Central memory CD8-positive, alpha-beta T cell (primary cell): ENCODE results near the gene SRXN1.

Source experiments
- ATAC-seq: fragments of 150-1000 bp; cut with Tn5 transposase; replicated peaks from 2 replicates; pipeline ENCODE4 v1.10.0; 2022; ENCODE audit warnings: mild to moderate bottlenecking, moderate FRiP score, moderate number of reproducible peaks; ENCODE audit not compliant: poor library complexity, severe bottlenecking; ENCODE audit errors: extremely low read depth
- DNase-seq, 2 donors: peaks; one replicate each; pipeline ENCODE4 v3.0.0; 2021; ENCODE audit warnings: low spot score in 2 of 2
- H3K27ac Mint-ChIP-seq: one replicate; pipeline ENCODE4 v1.8.0; 2022; ENCODE audit warnings: low read depth, mild to moderate bottlenecking, moderate library complexity, mixed read lengths
- H3K27me3 Mint-ChIP-seq: one replicate; pipeline ENCODE4 v1.8.0; 2022; ENCODE audit warnings: mixed read lengths
- H3K36me3 Mint-ChIP-seq: one replicate; pipeline ENCODE4 v1.8.0; 2022; ENCODE audit warnings: mild to moderate bottlenecking, moderate library complexity, mixed read lengths; ENCODE audit not compliant: insufficient read depth
- H3K4me1 Mint-ChIP-seq: one replicate; pipeline ENCODE4 v1.8.0; 2022; ENCODE audit warnings: mixed read lengths
- H3K4me3 Mint-ChIP-seq: one replicate; pipeline ENCODE4 v1.8.0; 2022; ENCODE audit warnings: mild to moderate bottlenecking, moderate library complexity, mixed read lengths
- H3K9me3 Mint-ChIP-seq: one replicate; pipeline ENCODE4 v1.8.0; 2022; ENCODE audit warnings: mixed read lengths

SRXN1 gene

DNA sequence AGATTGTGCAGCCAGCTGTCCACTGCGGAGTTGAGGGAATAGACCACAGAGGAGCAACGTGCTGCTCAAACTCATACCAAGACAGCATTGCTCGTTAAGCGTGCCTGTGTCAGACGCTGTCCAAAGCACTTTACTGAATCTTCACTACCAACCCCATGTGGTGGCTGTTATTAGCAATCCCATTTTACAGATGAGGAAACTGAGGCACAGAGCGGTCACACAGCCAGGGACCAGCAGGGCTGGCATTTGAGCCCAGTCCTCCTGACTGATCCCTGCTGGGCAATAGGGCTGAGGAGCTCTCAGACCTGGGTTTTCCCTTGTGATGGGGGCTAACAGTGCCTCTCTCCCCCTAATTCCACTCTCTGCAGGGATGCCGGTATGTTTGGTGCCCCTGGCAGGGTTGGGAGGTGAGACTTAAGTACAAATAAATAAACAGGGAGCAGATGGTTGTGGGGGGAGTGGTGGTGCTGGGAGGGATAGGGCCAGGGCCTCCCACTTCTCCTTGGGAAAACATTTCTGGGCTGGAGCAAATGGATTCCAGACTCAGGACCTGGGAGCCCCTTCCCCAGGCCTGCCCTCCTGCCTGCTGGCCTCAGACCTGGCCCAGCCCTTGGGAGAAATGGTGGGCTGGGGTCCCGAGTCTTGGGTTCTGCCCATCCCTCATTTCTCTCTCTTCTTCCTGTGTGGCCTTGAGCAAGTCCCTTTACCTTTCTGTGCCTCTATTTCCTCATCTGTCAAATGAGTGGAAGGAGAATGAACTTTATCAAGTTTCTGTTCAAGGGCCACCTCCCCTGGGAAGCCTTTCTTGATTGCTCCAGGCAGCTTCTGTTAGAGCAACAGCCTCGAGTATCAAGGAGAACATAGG lies 17.7 kb downstream of the SRXN1 start:
- no peak for ATAC-seq
- Mint-ChIP-seq H3K9me3 (no peaks in the 10 kb centered on the region), H3K27me3 (peaks cover 31% of the 10 kb centered on the region), H3K36me3 (no peaks in the 10 kb centered on the region), H3K4me3 (no peak overlapping the region), H3K27ac (no peak overlapping the region), H3K4me1 (no peaks in the 10 kb centered on the region)
- no peak for DNase-seq

DNA sequence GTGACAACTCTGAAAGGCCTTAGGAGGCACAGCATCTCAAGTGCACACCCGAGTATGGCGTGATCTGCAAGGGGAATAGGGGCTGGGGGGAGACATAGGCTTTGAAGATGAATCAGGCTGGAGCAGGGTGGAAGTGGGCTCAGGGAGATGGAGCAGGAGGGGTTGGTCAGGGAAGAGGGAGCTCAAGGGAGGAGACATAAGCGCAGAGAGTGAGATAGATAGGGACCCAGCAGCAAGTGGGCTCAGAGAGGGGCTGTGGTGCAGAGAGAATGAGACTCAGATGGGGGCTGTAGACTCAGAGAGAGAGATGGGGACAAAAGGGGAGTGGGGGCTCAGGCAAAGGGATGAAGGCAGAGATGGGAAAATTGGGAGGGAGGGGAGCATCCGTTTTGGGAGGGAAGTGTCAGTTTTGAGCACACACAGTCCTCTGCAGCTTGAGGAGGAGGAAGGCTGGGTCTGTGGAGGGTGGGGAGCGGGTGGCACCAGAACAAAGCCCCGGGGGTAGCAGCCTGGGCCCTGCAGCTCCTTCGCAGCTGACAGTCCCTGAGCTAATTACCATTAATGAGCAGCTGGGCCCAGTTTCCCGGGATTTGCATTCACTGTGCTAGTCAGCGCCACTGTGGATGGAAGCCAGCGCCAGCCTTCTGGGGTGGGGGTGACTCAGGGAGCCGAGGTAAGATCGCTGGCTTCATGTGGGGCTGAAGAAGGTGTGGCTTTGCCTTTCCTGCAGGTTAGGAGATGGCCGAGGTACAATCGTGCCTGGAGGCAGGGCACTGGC lies 18.7 kb downstream of the SRXN1 start:
- Mint-ChIP-seq H3K4me3 (no peak overlapping the region), H3K36me3 (no peaks in the 10 kb centered on the region), H3K4me1 (no peaks in the 10 kb centered on the region), H3K9me3 (no peaks in the 10 kb centered on the region), H3K27ac (no peak overlapping the region), H3K27me3 (peaks cover 40% of the 10 kb centered on the region)
- DNase-seq: no peak
- no peak for ATAC-seq

DNA sequence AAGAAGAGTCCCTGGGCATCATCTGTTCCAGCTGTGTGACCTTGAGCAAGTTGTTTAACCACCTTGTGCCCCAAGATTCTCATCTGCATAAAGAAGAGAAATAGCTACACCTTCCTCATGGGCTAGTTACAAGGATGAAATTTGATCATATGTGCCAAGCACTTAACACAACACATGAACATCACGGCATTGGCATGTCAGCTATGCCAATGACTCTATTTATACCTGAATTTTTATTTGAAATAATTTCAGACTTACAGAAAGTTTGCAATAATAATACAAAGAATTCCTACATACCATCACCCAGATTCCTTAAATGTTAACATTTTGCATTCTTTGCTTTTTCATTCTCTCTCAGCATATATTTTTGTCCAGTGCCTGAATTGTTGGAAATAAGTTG lies 21.9 kb downstream of the SRXN1 start:
- no peak overlapping the region for H3K4me3 Mint-ChIP-seq
- no peaks in the 10 kb centered on the region for H3K9me3 Mint-ChIP-seq
- no peaks in the 10 kb centered on the region for H3K36me3 Mint-ChIP-seq
- H3K27me3 Mint-ChIP-seq: peaks cover 41% of the 10 kb centered on the region
- H3K27ac Mint-ChIP-seq: no peak overlapping the region
- ATAC-seq (no peak), DNase-seq (no peak)
- no peaks in the 10 kb centered on the region for H3K4me1 Mint-ChIP-seq

DNA sequence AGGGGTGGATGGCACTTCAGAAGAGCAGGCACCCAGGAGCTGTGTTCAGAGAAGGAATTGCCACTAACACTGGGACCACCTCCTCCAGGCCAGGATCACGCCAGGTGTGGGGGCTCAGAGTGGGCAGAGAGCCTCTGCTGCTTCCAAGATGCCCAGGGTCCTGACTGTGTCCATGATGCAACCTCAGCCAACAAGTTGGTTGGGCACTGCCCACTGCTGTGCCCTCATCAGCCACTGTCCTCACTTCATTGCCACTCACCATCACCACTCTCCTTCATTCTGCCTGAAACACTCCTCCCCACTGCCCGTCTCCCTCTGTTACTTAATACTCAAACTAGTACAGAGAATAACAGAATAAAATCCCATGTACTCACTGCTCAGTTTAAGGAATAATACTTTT lies 26.4 kb downstream of the SRXN1 start:
- Mint-ChIP-seq H3K36me3 (no peaks in the 10 kb centered on the region), H3K9me3 (no peaks in the 10 kb centered on the region), H3K27me3 (peaks cover 35% of the 10 kb centered on the region), H3K27ac (no peak overlapping the region), H3K4me3 (no peak overlapping the region), H3K4me1 (no peaks in the 10 kb centered on the region)
- ATAC-seq (no peak), DNase-seq (no peak)

DNA sequence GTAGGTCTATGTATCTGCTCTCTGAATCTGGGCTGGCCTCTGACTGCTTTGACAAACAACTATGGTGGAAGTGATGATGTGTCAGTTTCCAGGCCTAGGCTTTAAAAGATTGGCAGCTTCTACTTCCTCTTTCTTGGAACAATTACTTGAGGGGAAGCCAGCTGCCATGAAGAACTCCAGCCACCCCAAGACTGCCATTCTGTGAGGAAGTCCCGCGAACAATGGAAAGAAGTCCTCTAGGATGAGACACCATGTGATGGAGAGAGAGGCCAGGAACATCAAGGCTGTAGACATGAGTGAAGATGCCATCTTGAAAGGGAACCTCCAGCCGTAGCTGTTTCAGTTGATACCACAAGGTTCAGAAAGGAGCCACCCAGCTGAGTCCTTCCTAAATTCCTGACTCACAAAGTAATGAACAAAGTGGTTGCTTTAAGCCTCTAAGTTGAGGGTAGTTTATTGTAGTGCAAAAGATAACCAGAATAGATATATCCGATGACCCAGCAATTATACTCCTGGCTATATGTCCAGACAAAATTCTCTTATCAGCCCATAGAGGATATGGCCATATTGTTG lies 27.6 kb downstream of the SRXN1 start:
- DNase-seq (no peak), ATAC-seq (no peak)
- no peaks in the 10 kb centered on the region for H3K4me1 Mint-ChIP-seq
- H3K4me3 Mint-ChIP-seq: no peak overlapping the region
- no peak overlapping the region for H3K27ac Mint-ChIP-seq
- H3K9me3 Mint-ChIP-seq: no peaks in the 10 kb centered on the region
- no peaks in the 10 kb centered on the region for H3K36me3 Mint-ChIP-seq
- peaks cover 40% of the 10 kb centered on the region for H3K27me3 Mint-ChIP-seq

DNA sequence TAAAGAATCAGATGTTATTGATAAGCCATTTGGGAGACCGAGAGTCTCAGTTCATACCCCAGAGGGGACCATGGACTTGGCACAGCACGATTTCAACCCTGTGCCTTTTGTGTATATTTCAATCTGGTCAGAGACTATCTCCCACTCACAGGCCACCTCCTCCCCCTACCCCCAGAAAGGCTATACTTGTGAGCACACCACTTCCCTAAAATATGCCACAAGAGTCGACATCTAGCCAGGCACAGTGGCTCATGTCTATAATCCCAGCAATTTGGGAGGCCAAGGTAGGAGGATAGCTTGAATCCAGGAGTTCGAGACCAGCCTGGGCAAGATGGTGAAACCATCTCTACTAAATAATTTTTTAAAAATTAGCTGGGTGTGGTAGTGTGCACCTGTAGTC lies 29.3 kb downstream of the SRXN1 start:
- peaks cover 45% of the 10 kb centered on the region for H3K27me3 Mint-ChIP-seq
- no peaks in the 10 kb centered on the region for H3K9me3 Mint-ChIP-seq
- no peak overlapping the region for H3K4me3 Mint-ChIP-seq
- H3K36me3 Mint-ChIP-seq: no peaks in the 10 kb centered on the region
- DNase-seq (no peak), ATAC-seq (no peak)
- H3K27ac Mint-ChIP-seq: no peak overlapping the region
- no peaks in the 10 kb centered on the region for H3K4me1 Mint-ChIP-seq

DNA sequence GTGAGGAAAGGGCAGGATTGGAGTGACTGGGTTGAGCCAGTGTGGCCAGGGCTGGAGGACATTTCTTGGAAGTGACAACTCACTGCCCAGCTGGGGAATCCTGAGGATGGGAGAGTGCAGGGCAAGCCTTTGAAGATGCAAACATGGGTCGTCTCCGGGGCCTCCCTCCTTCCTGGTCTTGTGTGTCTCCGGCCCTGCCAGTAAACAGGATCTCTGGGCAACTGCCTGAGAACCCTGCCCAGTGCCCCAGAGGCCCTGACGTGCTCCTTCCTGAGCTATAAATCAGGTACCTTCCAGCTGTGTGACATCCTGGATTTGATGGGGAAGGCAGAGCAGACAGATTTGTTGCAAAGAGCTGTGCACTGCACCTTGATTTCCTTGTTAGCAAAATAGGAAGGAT lies 30.0 kb downstream of the SRXN1 start:
- no peak for DNase-seq
- no peak for ATAC-seq
- Mint-ChIP-seq H3K4me3 (no peak overlapping the region), H3K4me1 (no peaks in the 10 kb centered on the region), H3K36me3 (no peaks in the 10 kb centered on the region), H3K9me3 (peaks cover 1% of the 10 kb centered on the region), H3K27ac (no peak overlapping the region), H3K27me3 (peaks cover 52% of the 10 kb centered on the region)

GRCh38 chr20:622161-622560 lies 30.8 kb downstream of the SRXN1 start:
- DNase-seq (no peak), ATAC-seq (no peak)
- Mint-ChIP-seq H3K27ac (no peak overlapping the region), H3K4me3 (no peak overlapping the region), H3K9me3 (peaks cover 8% of the 10 kb centered on the region), H3K4me1 (no peaks in the 10 kb centered on the region), H3K27me3 (peaks cover 61% of the 10 kb centered on the region), H3K36me3 (no peaks in the 10 kb centered on the region)

DNA sequence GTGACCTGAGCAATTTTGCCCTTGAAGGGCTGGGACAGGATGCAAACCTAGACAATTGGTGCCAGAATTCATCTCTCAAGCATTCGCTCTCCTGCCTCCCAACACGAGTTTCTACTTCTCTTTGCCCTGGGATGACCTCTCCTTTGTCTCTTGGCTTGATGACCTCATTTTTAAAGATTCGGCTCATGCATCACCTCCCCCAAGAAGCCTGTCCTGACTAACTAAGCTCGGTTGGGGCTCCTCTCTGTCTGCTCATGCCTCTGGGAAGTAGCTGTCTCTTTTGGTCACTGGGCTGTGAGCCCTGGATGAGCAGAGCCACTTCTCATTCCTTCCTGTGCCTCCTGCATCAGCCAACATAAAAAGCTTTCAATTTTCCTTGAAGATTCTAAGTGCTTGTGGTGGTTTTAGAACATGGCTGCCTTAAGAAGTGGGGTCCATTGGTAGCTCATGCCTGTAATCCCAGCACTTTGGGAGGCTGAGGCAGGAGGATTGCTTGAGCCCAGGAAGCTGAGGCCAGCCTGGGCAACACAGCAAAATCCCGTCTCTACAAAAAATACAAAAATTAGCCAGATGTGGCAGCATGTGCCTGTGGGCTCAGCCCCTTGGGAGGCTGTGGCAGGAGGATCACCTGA lies 31.8 kb downstream of the SRXN1 start:
- peaks cover 8% of the 10 kb centered on the region for H3K9me3 Mint-ChIP-seq
- no peaks in the 10 kb centered on the region for H3K36me3 Mint-ChIP-seq
- H3K4me1 Mint-ChIP-seq: no peaks in the 10 kb centered on the region
- no peak overlapping the region for H3K27ac Mint-ChIP-seq
- DNase-seq (no peak), ATAC-seq (no peak)
- H3K4me3 Mint-ChIP-seq: no peak overlapping the region
- peaks cover 63% of the 10 kb centered on the region for H3K27me3 Mint-ChIP-seq

DNA sequence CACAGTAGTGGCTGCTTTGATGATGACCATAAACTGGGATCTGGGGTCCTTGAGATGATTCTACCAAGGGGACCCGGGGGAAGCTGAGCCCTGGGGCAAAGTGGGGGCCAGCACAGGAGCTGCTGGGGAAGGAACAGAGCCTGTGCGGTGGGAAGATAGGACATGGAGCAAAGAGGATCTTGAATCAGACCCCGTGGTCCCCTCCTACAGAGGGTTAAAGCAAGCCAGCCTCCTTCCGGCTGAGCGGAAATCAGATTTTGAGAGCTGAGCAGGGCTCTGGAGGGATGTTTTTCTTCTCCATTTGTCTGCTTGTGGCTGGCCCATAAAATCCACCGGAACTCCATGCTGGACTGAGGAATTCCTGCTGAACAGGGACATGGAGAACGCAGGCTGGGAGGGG lies 32.8 kb downstream of the SRXN1 start:
- Mint-ChIP-seq H3K27ac (no peak overlapping the region), H3K27me3 (peaks cover 71% of the 10 kb centered on the region), H3K4me3 (no peak overlapping the region)

GRCh38 chr20:618980-619379 lies 34.0 kb downstream of the SRXN1 start:
- peaks cover 8% of the 10 kb centered on the region for H3K9me3 Mint-ChIP-seq
- no peaks in the 10 kb centered on the region for H3K4me1 Mint-ChIP-seq
- no peak overlapping the region for H3K27ac Mint-ChIP-seq
- peaks cover 84% of the 10 kb centered on the region for H3K27me3 Mint-ChIP-seq
- ATAC-seq (no peak), DNase-seq (no peak)
- no peak overlapping the region for H3K4me3 Mint-ChIP-seq
- no peaks in the 10 kb centered on the region for H3K36me3 Mint-ChIP-seq

More for the DNA sequence above, 32.8 kb downstream of the SRXN1 start:
- ATAC-seq: no peak
- DNase-seq: no peak
- Mint-ChIP-seq H3K36me3 (no peaks in the 10 kb centered on the region), H3K4me1 (no peaks in the 10 kb centered on the region), H3K9me3 (peaks cover 8% of the 10 kb centered on the region)

DNA sequence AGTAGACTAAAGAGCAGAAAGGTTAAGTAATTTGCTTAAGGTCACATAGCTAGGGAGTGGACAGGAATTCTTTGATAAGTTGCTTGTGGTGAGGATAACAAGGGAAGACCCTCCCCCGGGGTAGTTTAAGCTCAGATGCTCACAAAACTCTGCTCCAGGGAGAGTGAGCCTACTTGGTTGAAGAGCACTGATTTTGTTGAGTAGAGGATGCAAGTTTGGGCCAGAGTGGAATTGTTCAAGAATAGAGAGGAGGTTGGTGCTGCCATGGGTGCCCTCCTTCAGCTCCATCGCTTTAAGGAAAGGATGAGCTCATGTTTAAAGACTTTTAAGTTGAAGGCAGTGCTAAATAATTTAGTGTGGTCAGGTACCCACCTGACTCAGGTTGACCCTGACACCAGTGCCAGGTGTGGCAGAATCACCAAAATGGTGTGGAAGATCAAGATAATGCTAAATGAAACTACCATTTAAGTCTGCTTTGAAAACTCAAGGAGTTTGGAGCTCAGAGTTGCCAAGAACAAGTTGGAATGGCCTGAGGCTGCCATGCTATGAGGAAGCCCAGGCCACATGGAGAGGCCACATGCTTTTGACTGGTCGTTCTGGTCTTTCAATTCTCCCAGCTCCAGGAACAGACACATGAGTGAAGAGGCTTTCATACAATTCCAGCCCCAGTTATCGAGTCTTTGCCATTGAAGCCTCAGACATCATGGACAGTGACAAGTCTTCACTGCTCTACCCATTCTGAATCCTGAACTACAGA lies 34.9 kb downstream of the SRXN1 start:
- peaks cover 89% of the 10 kb centered on the region for H3K27me3 Mint-ChIP-seq
- no peak overlapping the region for H3K27ac Mint-ChIP-seq
- peaks cover 8% of the 10 kb centered on the region for H3K9me3 Mint-ChIP-seq
- DNase-seq (no peak), ATAC-seq (no peak)
- no peaks in the 10 kb centered on the region for H3K4me1 Mint-ChIP-seq
- no peak overlapping the region for H3K4me3 Mint-ChIP-seq
- H3K36me3 Mint-ChIP-seq: no peaks in the 10 kb centered on the region
